Smooth muscle cell of the brain vasculature (primary cell): ENCODE data around the gene CREB5.

Experiments
- DNase-seq: peaks from one replicate; pipeline ENCODE4 v3.0.0-alpha.2; 2012; ENCODE audit warnings: low read depth, low spot score

The CREB5 gene

DNA sequence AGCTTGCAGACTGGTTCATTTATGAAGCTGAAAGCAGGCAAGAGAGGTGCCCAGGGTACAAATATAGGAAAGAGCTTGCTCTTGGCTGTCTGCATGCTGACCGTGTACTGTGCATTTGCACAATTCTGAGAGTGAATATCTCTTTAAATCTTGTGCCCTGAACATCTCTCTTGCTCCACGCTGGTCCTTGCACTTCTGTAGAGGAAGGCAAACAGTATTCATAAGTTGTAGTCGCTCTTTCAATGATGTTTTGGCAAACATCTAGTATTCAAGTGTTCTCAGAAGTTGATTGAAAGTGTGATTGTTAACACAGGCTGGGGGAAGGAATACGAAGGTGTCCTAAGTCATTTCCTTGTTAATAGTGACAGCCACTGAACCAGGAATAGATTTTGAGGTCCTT, 332.6 kb downstream of the CREB5 start:
- no peak for DNase-seq

DNA sequence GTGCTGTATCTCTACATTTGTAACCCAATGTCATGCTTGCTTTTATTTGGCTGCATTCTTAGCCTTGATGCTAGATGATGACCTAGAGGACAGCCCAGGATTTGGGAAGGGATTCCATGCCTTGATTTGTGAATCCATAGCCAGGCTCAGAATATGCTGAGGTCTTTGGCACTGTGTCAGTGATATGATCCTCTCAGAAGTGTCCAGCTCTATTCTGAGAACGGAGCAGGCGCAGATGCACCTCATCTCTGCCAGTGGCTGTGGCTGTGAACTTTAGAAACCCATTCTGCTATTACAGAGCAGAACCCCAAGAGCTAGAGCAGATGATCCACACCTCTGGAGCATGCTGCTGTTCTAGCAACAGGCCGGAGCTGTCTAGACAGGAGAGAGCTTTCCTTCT, 333.0 kb downstream of the CREB5 start:
- no peak for DNase-seq

GRCh38 chr7:28747404-28747803, 335.1 kb downstream of the CREB5 start:
- DNase-seq = no peak

DNA sequence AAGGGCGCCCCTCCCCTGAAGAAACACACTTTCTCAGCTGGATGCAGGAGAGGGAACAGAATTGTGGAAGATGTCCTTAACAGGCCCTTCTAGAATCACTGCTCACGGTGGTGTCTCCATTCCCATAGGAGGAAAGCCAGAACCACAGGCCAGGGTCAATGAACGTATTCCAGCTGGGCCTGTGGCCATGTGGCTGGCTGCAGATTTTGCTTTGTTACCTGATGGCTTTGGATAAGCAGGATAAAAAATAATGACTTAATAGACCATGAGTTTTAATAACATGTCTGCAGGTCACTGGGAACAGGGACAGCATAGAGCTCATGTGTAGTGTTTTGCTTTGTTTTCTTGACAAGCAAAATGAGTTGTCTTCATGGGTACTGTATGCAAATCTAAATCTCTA, 335.5 kb downstream of the CREB5 start:
- DNase-seq = no peak

DNA sequence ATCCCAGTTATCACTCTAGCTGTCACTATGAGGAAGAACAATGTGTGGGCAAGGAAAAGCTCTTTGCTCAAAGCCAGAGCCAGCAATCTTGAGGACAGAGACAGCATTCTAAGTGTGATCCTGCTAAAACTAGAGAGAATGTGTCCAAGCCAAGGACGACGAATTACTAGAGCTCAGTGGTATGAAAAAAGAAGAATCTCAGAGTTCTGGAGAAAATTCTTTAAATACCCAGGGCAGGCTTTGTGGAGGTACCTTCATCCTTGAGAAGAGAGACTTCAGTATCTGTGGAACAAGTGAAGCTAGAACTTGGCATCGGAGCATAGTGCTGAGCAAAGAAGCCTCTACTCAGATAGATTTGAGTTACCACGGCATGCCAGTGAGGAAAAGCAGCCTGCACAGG, 336.0 kb downstream of the CREB5 start:
- no peak for DNase-seq

- DNase-seq = no peak
Measured at GRCh38 chr7:28748933-28749584, 336.7 kb downstream of the CREB5 start.

DNA sequence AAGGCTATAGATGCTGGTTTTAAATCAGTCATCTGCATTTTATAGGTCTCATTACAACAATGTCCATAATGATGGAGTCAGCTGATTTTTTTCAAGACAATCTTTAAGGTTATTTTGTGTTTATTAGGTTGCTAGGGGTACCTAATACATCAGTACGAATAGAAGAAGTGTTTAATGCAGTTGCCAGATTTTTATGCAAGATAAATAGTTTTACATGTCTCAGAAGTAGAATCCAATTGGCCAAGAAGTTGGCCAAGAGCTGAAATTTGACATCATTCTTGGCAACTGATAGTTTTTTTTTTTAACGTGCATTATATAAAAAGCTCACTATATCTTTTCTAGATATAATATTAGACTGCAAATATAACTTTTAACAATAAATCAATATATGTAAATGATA, 337.3 kb downstream of the CREB5 start:
- no peak for DNase-seq

DNA sequence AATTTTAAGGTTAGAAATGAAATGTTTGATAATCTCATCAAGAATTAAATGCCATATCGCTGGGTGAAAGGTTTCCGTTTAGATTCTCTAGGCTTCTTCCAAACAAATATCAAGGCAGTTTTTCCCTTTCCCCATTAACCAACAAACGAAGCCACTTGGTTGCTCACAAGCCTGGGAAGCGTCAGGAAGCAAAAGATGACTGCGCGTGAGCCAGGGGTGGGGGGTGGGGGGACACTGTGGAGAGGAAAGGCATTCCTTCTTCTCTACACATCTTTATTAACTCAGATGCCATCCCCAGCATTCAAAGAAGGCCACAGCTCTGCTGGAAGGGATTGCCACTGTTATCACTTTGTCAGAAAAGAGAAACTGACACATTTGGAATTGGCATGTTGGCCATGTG, 338.7 kb downstream of the CREB5 start:
- no peak for DNase-seq

DNA sequence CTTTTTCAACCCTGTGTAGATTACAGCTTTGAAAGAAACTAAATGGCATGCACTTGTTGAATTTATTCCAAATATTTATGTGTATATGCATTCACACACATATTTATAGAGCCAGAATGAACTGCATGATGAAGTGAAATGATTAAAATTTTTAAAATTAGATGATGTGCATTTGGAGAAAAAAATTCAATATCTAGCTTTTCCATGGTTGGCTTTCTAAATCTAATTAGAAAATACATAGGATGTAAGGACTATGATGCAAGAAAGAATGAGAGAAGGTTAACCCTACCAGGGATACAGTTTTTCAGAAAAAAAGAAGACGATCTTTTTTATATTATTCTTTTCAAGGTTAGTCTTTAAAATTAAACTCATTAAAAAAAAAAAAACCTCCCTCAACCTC, 341.3 kb downstream of the CREB5 start:
- DNase-seq = no peak

DNA sequence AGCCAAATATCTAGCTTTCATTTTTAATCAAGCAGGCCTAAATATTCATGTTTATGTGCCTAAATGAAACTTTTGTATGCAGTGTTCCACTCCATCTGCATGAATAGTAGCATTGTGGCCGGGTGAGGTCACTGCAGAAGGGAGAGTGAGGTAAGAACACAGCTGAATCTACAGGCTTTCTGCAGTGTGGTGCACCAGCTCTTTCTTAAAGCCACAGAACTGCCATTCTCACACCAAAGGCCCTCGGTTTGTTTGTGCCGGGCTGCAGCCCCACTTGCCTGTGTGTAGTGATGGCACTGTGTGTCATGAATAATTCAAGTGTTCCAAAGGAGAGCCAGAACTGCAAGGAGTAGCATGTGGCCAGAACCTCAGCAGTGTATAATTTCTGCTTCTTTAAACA, 341.7 kb downstream of the CREB5 start:
- DNase-seq = no peak

- no peak for DNase-seq
Measured at GRCh38 chr7:28754447-28754846, 342.1 kb downstream of the CREB5 start.

GRCh38 chr7:28755255-28755654, 342.9 kb downstream of the CREB5 start:
- DNase-seq = no peak

DNA sequence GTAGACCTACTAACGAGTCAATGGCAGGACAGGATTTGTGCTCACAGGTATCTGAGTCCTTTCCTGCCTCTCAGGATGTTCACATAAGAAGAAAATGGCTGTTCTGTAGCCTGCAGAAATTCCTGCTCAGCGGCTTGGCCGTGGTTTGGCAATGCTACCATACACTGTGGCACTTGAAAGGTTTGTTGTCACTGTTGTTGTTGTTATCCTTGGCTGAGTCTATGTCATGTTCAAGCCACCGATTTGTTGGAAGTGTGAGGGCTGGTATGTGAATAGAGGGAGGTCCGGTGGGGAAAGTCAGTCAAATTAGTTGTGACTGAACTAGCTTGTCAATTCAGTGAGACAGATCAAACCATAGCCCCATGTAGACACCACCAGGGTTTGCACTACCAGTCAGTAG, 345.9 kb downstream of the CREB5 start:
- no peak for DNase-seq

GRCh38 chr7:28759475-28759971, 347.2 kb downstream of the CREB5 start:
- no peak for DNase-seq

DNA sequence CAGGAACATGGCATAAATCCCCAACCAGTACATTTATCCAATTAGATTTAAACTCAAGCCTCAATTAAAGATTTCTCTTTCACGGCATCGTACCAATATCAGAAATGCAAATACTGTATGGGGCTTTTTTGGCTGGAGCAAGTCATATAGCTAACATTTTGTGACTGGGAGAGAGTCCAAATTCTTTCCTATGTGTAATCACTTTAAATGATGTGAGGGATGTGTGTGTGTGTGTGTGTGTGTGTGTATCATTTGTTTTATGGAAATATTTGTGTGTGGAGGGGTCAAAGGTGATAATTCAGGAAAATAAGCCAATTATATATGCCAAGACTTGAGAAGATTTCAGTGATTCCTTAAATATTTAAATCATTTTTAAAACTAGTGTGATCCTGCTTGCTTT, 349.2 kb downstream of the CREB5 start:
- no peak for DNase-seq

GRCh38 chr7:28762651-28763050, 350.3 kb downstream of the CREB5 start:
- no peak for DNase-seq

DNA sequence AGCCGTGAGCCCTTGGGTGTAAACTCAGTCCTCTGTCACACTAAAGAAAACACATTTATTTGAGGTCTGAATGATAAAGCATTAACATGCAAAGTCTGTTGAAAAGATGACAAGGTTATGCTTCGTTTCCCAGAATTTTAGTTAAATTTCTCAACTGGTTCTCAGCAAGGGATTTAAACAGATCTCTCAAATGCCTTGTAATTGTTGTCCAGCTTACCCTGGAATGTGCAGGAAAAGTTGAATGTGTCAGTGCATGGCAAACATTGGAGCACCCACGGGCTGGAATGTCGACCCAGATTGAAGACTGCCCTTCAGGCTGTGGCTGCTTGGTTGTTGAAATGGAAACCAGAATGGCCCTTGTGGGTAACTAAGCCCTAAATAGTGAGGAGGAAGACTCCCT, 354.0 kb downstream of the CREB5 start:
- no peak for DNase-seq

- no peak for DNase-seq
Measured at GRCh38 chr7:28767356-28767755, 355.0 kb downstream of the CREB5 start.

DNA sequence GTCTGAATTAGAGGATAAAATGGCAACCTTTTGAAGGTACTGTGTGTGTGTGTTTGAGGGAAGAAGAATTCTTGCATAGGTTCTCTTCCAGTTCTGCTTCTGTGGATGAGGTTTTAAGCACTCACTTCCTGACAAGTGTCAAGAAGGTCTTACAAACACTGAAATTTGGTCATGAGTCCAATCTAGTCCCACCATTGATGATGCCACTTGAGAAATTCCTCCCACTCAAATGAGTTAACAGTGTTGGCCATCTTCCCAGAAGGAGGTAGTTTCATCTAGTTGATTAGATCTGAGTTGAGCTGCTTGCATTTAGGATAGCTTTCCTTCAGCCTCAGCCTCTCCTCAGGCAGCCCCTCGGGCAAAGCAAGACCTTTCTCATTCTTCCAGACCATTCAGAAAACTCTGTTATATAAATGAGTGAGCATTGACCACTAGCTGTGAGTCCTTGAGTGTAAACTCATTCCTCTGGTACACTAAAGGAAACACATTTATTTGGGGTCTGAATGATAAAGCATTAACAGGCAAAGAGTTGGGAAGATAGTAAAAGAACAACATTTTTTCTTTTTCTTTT, 356.3 kb downstream of the CREB5 start:
- no peak for DNase-seq

DNA sequence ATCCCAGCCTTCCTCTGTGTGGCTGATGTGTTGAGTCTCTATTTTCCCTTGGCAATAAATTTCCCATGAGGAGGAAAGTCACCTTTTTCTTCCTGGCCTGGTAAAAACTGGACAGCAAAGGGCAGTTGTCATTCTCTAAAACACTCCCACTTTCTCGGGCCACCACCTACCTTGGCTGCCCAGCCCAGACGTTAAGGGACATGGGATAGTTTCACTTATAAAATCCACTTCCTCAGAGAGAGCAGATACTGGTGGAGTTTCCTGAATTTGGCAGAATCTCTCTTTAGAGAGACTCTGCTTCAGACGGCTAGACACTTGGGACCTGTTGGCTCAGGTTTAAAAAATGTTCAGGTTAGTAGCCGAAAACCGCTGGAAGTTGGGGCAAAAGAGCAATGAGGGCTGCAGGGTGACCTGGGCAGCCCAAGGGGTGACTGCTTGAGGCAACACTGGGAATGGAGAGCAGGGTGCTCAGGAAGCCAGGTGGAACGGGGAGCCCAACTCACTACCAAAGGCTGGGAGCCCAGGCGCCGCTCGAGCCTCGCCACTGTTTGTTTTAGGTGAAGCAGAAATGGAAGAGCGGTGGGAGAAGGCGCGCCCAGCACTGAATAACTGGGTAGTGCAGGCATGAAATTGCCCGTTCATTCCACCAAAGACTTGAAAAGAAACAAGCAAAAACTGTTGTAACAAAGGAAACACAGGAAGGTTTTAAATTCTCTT, 359.7 kb downstream of the CREB5 start:
- no peak for DNase-seq

DNA sequence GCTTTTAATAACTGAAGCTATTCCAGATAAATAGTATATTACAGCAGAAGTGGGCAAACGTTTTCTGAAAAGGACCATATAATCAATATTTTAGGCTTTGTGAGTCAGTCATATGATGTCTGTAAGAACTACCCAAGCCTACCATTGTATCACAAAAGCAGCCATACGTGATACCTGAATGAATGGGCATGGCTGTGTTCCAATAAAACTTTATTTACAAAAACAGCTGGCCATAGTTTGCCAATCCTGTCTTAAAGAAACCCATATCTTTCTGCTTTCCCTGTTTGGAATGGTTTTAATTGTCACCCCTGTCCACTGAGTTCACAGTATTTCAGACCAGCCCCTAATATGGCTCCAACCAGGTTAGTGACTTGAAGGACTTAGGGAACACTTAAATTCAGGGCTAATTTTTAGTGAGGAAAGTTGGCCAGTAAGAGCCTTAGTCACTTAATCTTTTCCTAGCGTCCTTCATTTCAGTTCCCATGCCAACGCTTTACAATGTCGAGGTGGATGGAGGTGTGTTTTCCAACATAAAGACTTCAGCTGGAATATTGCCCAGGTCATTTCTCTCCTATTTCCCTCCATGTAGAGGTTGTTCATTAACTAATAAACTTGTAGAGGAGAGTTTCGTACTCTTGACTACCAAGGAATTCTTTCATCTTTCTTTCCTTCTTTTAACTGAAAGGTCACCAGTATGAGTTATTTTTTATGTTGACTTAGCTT, 361.3 kb downstream of the CREB5 start:
- DNase-seq = no peak

GRCh38 chr7:28774261-28774988, 362.1 kb downstream of the CREB5 start:
- DNase-seq = peak; percentile 26
